WTC11 (cell line): ENCODE results near the gene MAP3K12.

Experiments
- ATF6 ChIP-seq: sonication (generic); formaldehyde crosslinking; IDR thresholded peaks from 2 replicates; pipeline ENCODE4 v1.8.1; 2023; ENCODE audit warnings: mild to moderate bottlenecking, missing genetic modification reagents
- CTCF ChIP-seq: fragments of 200-600 bp; IDR thresholded peaks from 2 replicates; pipeline ENCODE4 v1.8.0; 2022; ENCODE audit warnings: antibody characterized with exemption
- JUN ChIP-seq: sonication (generic); formaldehyde crosslinking; IDR thresholded peaks from 2 replicates; pipeline ENCODE4 v1.8.0; 2023; ENCODE audit warnings: mild to moderate bottlenecking, missing genetic modification reagents
- NR2C2 ChIP-seq: sonication (generic); formaldehyde crosslinking; IDR thresholded peaks from 2 replicates; pipeline ENCODE4 v1.8.0; 2022; ENCODE audit warnings: mild to moderate bottlenecking, missing genetic modification reagents
- OVOL2 ChIP-seq: fragments of 250-450 bp; sonication (Bioruptor Pico); IDR thresholded peaks from 2 replicates; pipeline ENCODE4 v1.9.0; 2021; ENCODE audit warnings: mild to moderate bottlenecking, borderline replicate concordance
- SMAD3 ChIP-seq: sonication (generic); formaldehyde crosslinking; IDR thresholded peaks from 2 replicates; pipeline ENCODE4 v1.8.0; 2022; ENCODE audit warnings: missing genetic modification reagents, mild to moderate bottlenecking, borderline replicate concordance
- ZMAT4 ChIP-seq: fragments of 250-450 bp; sonication (Bioruptor Pico); IDR thresholded peaks from 2 replicates; pipeline ENCODE4 v1.9.0; 2021; ENCODE audit warnings: mild to moderate bottlenecking

GRCh38 chr12:53518381-53518780, 19.1 kb upstream of the MAP3K12 start:
- TF ChIP-seq ATF6 (CRISPR knock-in tag) (no peak), CTCF (no peak), NR2C2 (CRISPR knock-in tag) (no peak), OVOL2 (CRISPR knock-in tag) (no peak), SMAD3 (no peak), JUN (CRISPR knock-in tag) (no peak), ZMAT4 (no peak)
